NT2/D1 (cell line): Measurements from ENCODE around the gene ARMH1.

Source experiments
- DNase-seq: peaks from one replicate; pipeline ENCODE4 v3.0.0-alpha.2; 2011; ENCODE audit warnings: low read depth, low spot score
- H3K27me3 ChIP-seq: 2 replicates; pipeline ENCODE4 v1.6.0; 2011; ENCODE audit warnings: mild to moderate bottlenecking; ENCODE audit not compliant: insufficient read length, insufficient read depth
- H3K36me3 ChIP-seq: 2 replicates; pipeline ENCODE4 v1.6.1; 2011; ENCODE audit warnings: mild to moderate bottlenecking, low read length, mixed read lengths; ENCODE audit not compliant: insufficient read depth, insufficient read length
- H3K4me1 ChIP-seq: 2 replicates; pipeline ENCODE4 v1.5.1; 2011; ENCODE audit not compliant: insufficient read depth, insufficient read length
- H3K4me3 ChIP-seq: 2 replicates; pipeline ENCODE4 v1.5.1; 2011; ENCODE audit warnings: low read depth; ENCODE audit not compliant: insufficient read length
- H3K9ac ChIP-seq: 2 replicates; pipeline ENCODE4 v1.6.0; 2011; ENCODE audit warnings: low read depth; ENCODE audit not compliant: insufficient read length
- H3K9me3 ChIP-seq: 2 replicates; pipeline ENCODE4 v1.5.1; 2011; ENCODE audit warnings: mild to moderate bottlenecking, low read length; ENCODE audit not compliant: insufficient read depth
- SUZ12 ChIP-seq: IDR thresholded peaks from 2 replicates; pipeline ENCODE4 v1.6.1; 2011; ENCODE audit not compliant: insufficient read length, insufficient read depth; ENCODE audit errors: extremely low read depth
- YY1 ChIP-seq: IDR thresholded peaks from 2 replicates; pipeline ENCODE4 v1.6.1; 2011; ENCODE audit not compliant: insufficient read length, insufficient read depth
- ZNF274 ChIP-seq: IDR thresholded peaks from 2 replicates; pipeline ENCODE4 v1.6.1; 2011; ENCODE audit warnings: mild to moderate bottlenecking, low read depth, low read length

The ARMH1 gene

GRCh38 chr1:44634606-44635189 lies 39.8 kb upstream of the ARMH1 start:
- Histone ChIP-seq H3K36me3 (peaks cover 72% of the 10 kb centered on the region), H3K9ac (no peak overlapping the region), H3K4me3 (no peak overlapping the region), H3K27me3 (no peaks in the 10 kb centered on the region), H3K9me3 (no peaks in the 10 kb centered on the region), H3K4me1 (peaks cover 14% of the 10 kb centered on the region)
- DNase-seq = no peak
- TF ChIP-seq SUZ12 = no peak
- TF ChIP-seq ZNF274 = no peak
- TF ChIP-seq YY1 = no peak

GRCh38 chr1:44635439-44635838 lies 39.1 kb upstream of the ARMH1 start:
- no peak for DNase-seq
- H3K27me3 ChIP-seq = no peaks in the 10 kb centered on the region
- no peak overlapping the region for H3K9ac ChIP-seq
- H3K9me3 ChIP-seq = no peaks in the 10 kb centered on the region
- peaks cover 79% of the 10 kb centered on the region for H3K36me3 ChIP-seq
- TF ChIP-seq SUZ12 = no peak
- TF ChIP-seq ZNF274 = no peak
- TF ChIP-seq YY1 = no peak
- H3K4me1 ChIP-seq = peaks cover 14% of the 10 kb centered on the region
- H3K4me3 ChIP-seq = no peak overlapping the region

- DNase-seq = no peak
- Histone ChIP-seq H3K9me3 (no peaks in the 10 kb centered on the region), H3K27me3 (no peaks in the 10 kb centered on the region), H3K9ac (no peak overlapping the region), H3K36me3 (peaks cover 86% of the 10 kb centered on the region), H3K4me1 (peaks cover 12% of the 10 kb centered on the region), H3K4me3 (no peak overlapping the region)
- no peak for TF ChIP-seq SUZ12
- TF ChIP-seq YY1 = no peak
- no peak for TF ChIP-seq ZNF274
Measured at GRCh38 chr1:44636083-44636687, 38.3 kb upstream of the ARMH1 start.

- H3K4me3 ChIP-seq = no peak overlapping the region
- H3K4me1 ChIP-seq = peaks cover 12% of the 10 kb centered on the region
- no peak for TF ChIP-seq ZNF274
- no peak for TF ChIP-seq SUZ12
- no peak for TF ChIP-seq YY1
- no peaks in the 10 kb centered on the region for H3K9me3 ChIP-seq
- no peaks in the 10 kb centered on the region for H3K27me3 ChIP-seq
- no peak for DNase-seq
- no peak overlapping the region for H3K9ac ChIP-seq
- H3K36me3 ChIP-seq = peaks cover 94% of the 10 kb centered on the region
Measured at GRCh38 chr1:44636688-44637598, 37.6 kb upstream of the ARMH1 start.

GRCh38 chr1:44637702-44638411 lies 36.7 kb upstream of the ARMH1 start:
- peaks cover 12% of the 10 kb centered on the region for H3K4me1 ChIP-seq
- H3K9ac ChIP-seq = no peak overlapping the region
- TF ChIP-seq YY1 (no peak), SUZ12 (no peak), ZNF274 (no peak)
- DNase-seq = no peak
- H3K9me3 ChIP-seq = no peaks in the 10 kb centered on the region
- no peak overlapping the region for H3K4me3 ChIP-seq
- H3K36me3 ChIP-seq = peaks cover 99% of the 10 kb centered on the region
- no peaks in the 10 kb centered on the region for H3K27me3 ChIP-seq

- Histone ChIP-seq H3K4me1 (peaks cover 4% of the 10 kb centered on the region), H3K27me3 (no peaks in the 10 kb centered on the region), H3K9me3 (no peaks in the 10 kb centered on the region), H3K4me3 (no peak overlapping the region), H3K9ac (no peak overlapping the region), H3K36me3 (peaks cover 99% of the 10 kb centered on the region)
- no peak for DNase-seq
- no peak for TF ChIP-seq SUZ12
- no peak for TF ChIP-seq ZNF274
- TF ChIP-seq YY1 = no peak
Measured at GRCh38 chr1:44640200-44640853, 34.2 kb upstream of the ARMH1 start.
